Esophagus muscularis mucosa (tissue), 4 donors: ENCODE measurements around the gene GALNT7. TPM values are rescaled to one million over a fixed set of nuclear protein-coding genes. Genes with fewer than 3 reads are reported as not detected.

Experiments used
- DNase-seq: peaks from one replicate; pipeline ENCODE4 v3.0.0-alpha.2; 2017; ENCODE audit errors: extremely low spot score
- H3K27ac ChIP-seq, 4 donors: fragments of 200-600 bp; sonication (generic); replicated peaks in 1 of 4; 1 replicate in 3 of 4; 2 replicates in 1 of 4; pipeline ENCODE4 v1.5.1; 2016 to 2019; ENCODE audit warnings: mild to moderate bottlenecking in 1 of 4
- H3K27me3 ChIP-seq, 4 donors: fragments of 200-600 bp; sonication (generic); one replicate each; pipeline versions ENCODE4 v1.5.1 to v1.6.0; 2016 to 2019
- H3K36me3 ChIP-seq, 4 donors: fragments of 200-600 bp; sonication (generic); one replicate each; pipeline ENCODE4 v1.5.1; 2016 to 2019
- H3K4me1 ChIP-seq, 4 donors: fragments of 200-600 bp; sonication (generic); one replicate each; pipeline ENCODE4 v1.5.1; 2016 to 2019
- H3K4me3 ChIP-seq, 4 donors: fragments of 200-600 bp; sonication (generic); 1 replicate in 2 of 4; 2 replicates in 2 of 4; pipeline ENCODE4 v1.5.1; 2016 to 2019; ENCODE audit warnings: mild to moderate bottlenecking in 4 of 4, moderate library complexity in 1 of 4
- H3K9me3 ChIP-seq, 4 donors: fragments of 200-600 bp; sonication (generic); 1 replicate in 3 of 4; 2 replicates in 1 of 4; pipeline ENCODE4 v1.5.1; 2016 to 2019
- EP300 ChIP-seq: sonication (generic); formaldehyde crosslinking; IDR thresholded peaks from one replicate; pipeline ENCODE4 v1.6.1; 2017; ENCODE audit warnings: antibody characterized with exemption
- POLR2A ChIP-seq: fragments of 450-650 bp; IDR thresholded peaks from one replicate; pipeline ENCODE4 v1.6.1; 2017; ENCODE audit warnings: antibody characterized with exemption, moderate library complexity, mild to moderate bottlenecking, low read depth
- POLR2AphosphoS5 ChIP-seq, 2 donors: sonication (generic); formaldehyde crosslinking; IDR thresholded peaks; one replicate each; pipeline ENCODE4 v1.6.1; 2017; ENCODE audit warnings: antibody characterized with exemption in 2 of 2
- WGBS: methylation state at CpG from one replicate; pipeline ENCODE4 v1.1.5; 2018; 5-methylcytosine and 5-hydroxymethylcytosine counted together
- intact Hi-C: fragments of 100-400 bp; cut with DNase I; formaldehyde crosslinking; loops from one replicate; pipeline ENCODE4 v1.15.1; 2023
- total RNA-seq, 4 donors: library from RNA; depleted of rRNA; stranded (reverse); fragments of >200 nt; gene quantifications; one replicate each; pipeline versions ENCODE4 v1.1.0 to v1.2.1, GENCODE V29; 2016
- TF ChIP-seq, protein P1 (sequence below), 3 experiments: fragments of 200-600 bp in 2 of 3; fragments of 450-650 bp in 1 of 3; sonication (generic) in 2 of 3; IDR thresholded peaks; one replicate each; pipeline ENCODE4 v1.5.1; 2017 to 2019; ENCODE audit warnings: antibody characterized with exemption in 3 of 3, mild to moderate bottlenecking in 2 of 3, moderate library complexity in 1 of 3

The GALNT7 gene
- total RNA-seq, 4 donors from 2014 or later: 9.6 to 20.2 (median 12.9) TPM

DNA sequence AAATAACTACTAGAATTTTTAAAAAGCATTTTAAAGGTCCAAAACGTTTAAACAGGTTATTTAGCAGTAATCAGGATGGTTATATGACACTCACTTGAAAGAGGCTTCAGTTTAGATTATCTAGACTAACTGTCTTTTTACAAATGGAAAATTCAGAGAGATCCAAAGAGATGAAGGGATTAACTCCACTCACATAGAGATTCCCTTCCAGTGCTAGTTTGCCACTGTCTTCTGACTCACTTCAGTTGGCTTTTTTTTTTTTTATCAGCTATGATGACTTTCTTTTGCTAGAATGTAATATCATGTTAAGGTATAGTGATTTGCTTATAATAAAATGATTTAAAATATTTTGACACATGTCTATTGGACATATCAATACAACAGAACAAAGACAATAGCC lies 43.8 kb downstream of the GALNT7 start:
- no peak for TF ChIP-seq POLR2AphosphoS5 (IDR thresholded peaks at IDR 0.05)
- no peak for TF ChIP-seq EP300
- TF ChIP-seq POLR2A: no peak
- TF ChIP-seq, protein P1, sequence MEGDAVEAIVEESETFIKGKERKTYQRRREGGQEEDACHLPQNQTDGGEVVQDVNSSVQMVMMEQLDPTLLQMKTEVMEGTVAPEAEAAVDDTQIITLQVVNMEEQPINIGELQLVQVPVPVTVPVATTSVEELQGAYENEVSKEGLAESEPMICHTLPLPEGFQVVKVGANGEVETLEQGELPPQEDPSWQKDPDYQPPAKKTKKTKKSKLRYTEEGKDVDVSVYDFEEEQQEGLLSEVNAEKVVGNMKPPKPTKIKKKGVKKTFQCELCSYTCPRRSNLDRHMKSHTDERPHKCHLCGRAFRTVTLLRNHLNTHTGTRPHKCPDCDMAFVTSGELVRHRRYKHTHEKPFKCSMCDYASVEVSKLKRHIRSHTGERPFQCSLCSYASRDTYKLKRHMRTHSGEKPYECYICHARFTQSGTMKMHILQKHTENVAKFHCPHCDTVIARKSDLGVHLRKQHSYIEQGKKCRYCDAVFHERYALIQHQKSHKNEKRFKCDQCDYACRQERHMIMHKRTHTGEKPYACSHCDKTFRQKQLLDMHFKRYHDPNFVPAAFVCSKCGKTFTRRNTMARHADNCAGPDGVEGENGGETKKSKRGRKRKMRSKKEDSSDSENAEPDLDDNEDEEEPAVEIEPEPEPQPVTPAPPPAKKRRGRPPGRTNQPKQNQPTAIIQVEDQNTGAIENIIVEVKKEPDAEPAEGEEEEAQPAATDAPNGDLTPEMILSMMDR (IDR thresholded peaks at IDR 0.05): no peak
- intact Hi-C loops: no loop called here

DNA sequence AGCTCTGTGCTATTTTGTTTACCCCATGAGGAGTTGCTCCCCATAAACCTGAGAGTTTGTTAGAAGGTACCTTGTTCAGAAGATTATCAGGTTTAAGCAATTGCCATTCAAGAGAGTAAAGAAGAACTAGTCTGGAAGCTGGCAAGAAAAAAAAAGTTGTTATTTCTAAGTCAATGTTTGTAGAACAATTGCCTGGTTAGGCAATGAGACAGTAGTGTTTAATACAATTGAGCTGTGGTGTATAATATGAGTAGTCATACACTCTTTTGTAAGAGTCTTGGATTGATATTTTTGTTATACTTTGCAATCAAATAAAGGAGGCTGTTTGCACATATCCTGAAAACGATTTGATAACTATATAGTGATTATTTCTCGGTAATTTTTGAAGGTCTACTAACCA lies 44.7 kb downstream of the GALNT7 start:
- WGBS: 93% methylated on average over 2 of the region's 2 CpGs
- no peak overlapping the region for H3K27ac ChIP-seq
- intact Hi-C loops: no loop called here

More for the DNA sequence above, 43.8 kb downstream of the GALNT7 start:
- H3K4me3 ChIP-seq: no peak overlapping the region
- peaks cover 4 to 27% (median 17%) of the 10 kb centered on the region in 4 donors for H3K4me1 ChIP-seq
- no peak for DNase-seq
- H3K9me3 ChIP-seq: no peaks in the 10 kb centered on the region
- no peaks in the 10 kb centered on the region for H3K27me3 ChIP-seq
- 53% methylated on average over 1 of the region's 1 CpG for WGBS
- no peaks in the 10 kb centered on the region for H3K36me3 ChIP-seq
- H3K27ac ChIP-seq: no peak overlapping the region

DNA sequence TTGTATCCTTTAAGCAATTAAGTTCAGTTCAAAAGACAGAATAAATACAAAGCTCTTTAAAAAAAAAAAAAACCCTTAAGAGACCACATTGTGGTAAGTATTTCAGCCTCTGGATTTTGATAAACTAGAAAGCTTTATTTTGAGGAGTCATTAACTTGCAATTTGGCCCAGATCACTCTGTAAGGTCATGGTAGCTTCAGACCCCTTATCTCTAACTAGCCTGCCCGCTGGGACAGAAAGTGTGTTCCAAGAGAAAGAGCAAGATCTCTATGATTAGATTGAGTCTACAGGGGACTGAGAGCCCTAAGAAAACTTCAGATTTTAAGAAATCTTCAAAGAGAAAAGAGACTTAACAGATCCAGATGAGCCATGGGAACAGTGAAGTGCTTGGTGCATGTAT lies 45.6 kb downstream of the GALNT7 start:
- TF ChIP-seq EP300 (no peak), POLR2A (no peak), POLR2AphosphoS5 (IDR thresholded peaks at IDR 0.05) (no peak)
- TF ChIP-seq, protein P1 (IDR thresholded peaks at IDR 0.05): no peak

More for the DNA sequence above, 44.7 kb downstream of the GALNT7 start:
- H3K4me3 ChIP-seq: no peak overlapping the region
- DNase-seq: no peak
- TF ChIP-seq, protein P1 (IDR thresholded peaks at IDR 0.05): no peak
- TF ChIP-seq POLR2A (no peak), POLR2AphosphoS5 (IDR thresholded peaks at IDR 0.05) (no peak), EP300 (no peak)
- no peaks in the 10 kb centered on the region for H3K27me3 ChIP-seq
- H3K36me3 ChIP-seq: no peaks in the 10 kb centered on the region
- H3K4me1 ChIP-seq: peaks cover 4 to 27% (median 17%) of the 10 kb centered on the region in 4 donors
- no peaks in the 10 kb centered on the region for H3K9me3 ChIP-seq

DNA sequence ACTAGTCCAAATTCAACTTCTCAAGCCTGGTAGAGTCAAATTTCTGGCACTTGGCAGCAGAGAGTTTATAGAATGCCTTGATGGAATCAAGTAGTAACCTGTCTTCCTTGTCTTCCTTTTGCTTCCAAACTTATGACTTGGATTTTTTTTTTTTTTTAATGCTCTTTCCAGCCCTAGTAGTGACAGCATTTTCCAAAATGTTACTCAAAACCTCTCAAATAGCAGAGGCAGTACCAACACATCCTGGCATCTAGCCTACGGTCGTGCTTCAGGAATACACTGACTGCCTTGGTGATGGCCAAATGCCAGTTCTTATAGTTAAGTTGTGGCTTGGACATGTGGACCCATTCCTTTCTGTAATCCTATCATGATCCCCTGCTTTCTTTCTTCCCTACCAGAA lies 46.0 kb downstream of the GALNT7 start:
- intact Hi-C loops: no loop called here
- Histone ChIP-seq H3K27me3 (no peaks in the 10 kb centered on the region), H3K4me3 (no peak overlapping the region), H3K9me3 (no peaks in the 10 kb centered on the region), H3K27ac (no peak overlapping the region), H3K36me3 (no peaks in the 10 kb centered on the region), H3K4me1 (peaks cover 4 to 24% (median 15%) of the 10 kb centered on the region in 4 donors)
- WGBS: 37% methylated on average over 2 of the region's 2 CpGs
- TF ChIP-seq POLR2AphosphoS5 (IDR thresholded peaks at IDR 0.05): no peak
- TF ChIP-seq EP300: no peak
- TF ChIP-seq, protein P1 (IDR thresholded peaks at IDR 0.05): no peak
- TF ChIP-seq POLR2A: no peak
- no peak for DNase-seq

More for the DNA sequence above, 45.6 kb downstream of the GALNT7 start:
- Histone ChIP-seq H3K27me3 (no peaks in the 10 kb centered on the region), H3K9me3 (no peaks in the 10 kb centered on the region), H3K4me3 (no peak overlapping the region), H3K36me3 (no peaks in the 10 kb centered on the region), H3K4me1 (peaks cover 4 to 27% (median 17%) of the 10 kb centered on the region in 4 donors), H3K27ac (no peak overlapping the region)
- 88% methylated on average over 1 of the region's 1 CpG for WGBS
- no peak for DNase-seq
- intact Hi-C loops: no loop called here

DNA sequence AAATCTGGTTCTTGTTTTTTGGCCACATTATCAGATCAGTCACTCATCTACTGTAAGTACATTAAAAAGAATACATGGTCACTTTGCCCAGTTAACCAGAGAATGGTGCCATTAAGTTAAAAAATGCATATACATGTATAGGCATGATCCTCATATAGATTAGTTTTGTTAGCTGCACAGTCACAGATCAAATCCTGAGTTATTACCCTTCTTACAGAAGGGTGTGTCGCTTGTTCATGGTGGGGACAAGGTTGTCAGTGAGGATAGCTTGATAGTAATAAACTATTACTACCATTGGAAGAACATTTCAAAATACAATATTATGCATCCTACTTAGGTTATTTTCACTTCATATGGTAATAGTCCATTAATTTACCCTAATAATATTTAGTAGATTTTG lies 48.5 kb downstream of the GALNT7 start:
- no peak for DNase-seq
- H3K27ac ChIP-seq: no peak overlapping the region
- peaks cover 0 to 9% (median 6%) of the 10 kb centered on the region in 4 donors for H3K4me1 ChIP-seq
- no peaks in the 10 kb centered on the region for H3K36me3 ChIP-seq
- TF ChIP-seq EP300 (no peak), POLR2A (no peak), POLR2AphosphoS5 (IDR thresholded peaks at IDR 0.05) (no peak)
- TF ChIP-seq, protein P1 (IDR thresholded peaks at IDR 0.05): no peak
- H3K4me3 ChIP-seq: no peak overlapping the region
- 100% methylated on average over 1 of the region's 1 CpG for WGBS
- intact Hi-C loops: no loop called here
- H3K9me3 ChIP-seq: no peaks in the 10 kb centered on the region
- no peaks in the 10 kb centered on the region for H3K27me3 ChIP-seq
